ENCODE data around the gene TNS1. TPM values are rescaled to one million over a fixed set of nuclear protein-coding genes. Genes with fewer than 3 reads are reported as not detected.

The TNS1 gene
- total RNA-seq, 1 experiment from 2014 or later = 6.2 TPM

DNA sequence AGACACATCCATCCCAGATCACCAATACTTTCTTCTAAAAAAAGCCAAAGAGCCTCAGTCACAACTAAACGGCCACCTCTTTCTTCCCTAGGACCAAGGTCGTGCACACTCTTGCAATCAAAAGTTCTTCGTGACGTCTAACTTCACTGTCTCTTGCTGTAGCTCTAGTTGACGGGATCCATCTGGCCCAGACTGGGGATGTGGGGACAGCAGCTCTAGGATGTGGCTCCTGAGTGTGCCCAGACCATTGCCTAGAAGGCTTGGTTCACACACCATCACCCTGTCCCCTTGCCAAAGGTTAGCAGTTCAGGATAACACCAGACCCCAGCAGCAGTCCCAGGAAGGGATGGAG, 98.2 kb downstream of the TNS1 start (continued):
- TF ChIP-seq, protein P1, sequence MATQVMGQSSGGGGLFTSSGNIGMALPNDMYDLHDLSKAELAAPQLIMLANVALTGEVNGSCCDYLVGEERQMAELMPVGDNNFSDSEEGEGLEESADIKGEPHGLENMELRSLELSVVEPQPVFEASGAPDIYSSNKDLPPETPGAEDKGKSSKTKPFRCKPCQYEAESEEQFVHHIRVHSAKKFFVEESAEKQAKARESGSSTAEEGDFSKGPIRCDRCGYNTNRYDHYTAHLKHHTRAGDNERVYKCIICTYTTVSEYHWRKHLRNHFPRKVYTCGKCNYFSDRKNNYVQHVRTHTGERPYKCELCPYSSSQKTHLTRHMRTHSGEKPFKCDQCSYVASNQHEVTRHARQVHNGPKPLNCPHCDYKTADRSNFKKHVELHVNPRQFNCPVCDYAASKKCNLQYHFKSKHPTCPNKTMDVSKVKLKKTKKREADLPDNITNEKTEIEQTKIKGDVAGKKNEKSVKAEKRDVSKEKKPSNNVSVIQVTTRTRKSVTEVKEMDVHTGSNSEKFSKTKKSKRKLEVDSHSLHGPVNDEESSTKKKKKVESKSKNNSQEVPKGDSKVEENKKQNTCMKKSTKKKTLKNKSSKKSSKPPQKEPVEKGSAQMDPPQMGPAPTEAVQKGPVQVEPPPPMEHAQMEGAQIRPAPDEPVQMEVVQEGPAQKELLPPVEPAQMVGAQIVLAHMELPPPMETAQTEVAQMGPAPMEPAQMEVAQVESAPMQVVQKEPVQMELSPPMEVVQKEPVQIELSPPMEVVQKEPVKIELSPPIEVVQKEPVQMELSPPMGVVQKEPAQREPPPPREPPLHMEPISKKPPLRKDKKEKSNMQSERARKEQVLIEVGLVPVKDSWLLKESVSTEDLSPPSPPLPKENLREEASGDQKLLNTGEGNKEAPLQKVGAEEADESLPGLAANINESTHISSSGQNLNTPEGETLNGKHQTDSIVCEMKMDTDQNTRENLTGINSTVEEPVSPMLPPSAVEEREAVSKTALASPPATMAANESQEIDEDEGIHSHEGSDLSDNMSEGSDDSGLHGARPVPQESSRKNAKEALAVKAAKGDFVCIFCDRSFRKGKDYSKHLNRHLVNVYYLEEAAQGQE (IDR thresholded peaks at IDR 0.05; ENCODE audit: low read depth) = no peak
- TF ChIP-seq CBX3 (IDR thresholded peaks at IDR 0.05; ENCODE audit: low read depth) (no peak), EZH2 (IDR thresholded peaks at IDR 0.05) (no peak), FOSL1 (IDR thresholded peaks at IDR 0.05; ENCODE audit: low read depth) (no peak)

DNA sequence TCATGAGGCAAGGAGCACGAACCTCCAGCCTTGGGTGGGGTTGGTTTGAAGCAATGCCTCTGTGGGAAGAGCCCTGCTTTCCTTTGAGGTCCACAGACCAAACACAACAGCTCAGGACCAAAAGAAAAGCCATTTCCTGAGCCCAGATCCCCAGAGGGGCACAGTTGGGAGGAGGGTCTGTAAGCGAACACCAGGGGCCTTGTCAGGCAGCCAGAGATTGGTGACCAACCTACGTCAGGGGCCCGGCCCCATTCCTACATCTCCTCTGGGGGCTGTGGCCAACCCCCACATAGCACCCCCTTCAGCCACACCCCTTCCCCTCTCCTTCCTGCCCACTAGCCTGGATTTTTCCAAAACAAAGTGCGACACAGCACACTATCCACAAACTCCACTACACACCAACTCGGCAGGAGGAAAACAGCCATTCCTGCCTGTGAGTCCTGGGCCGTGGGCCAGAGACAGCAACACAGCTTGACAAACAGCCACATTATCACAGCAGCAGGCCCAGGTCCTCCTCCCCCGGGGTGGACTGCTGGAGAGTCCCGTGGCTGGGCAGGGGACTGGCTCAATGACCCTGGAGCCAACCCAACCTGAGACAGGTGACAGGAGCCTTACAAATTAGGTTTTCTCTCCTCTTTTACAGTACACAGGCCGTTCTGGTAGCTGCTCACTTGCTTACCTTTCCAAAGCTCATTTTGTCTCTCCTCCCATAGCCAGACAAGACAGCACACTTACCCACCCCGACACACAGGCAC, 98.8 kb downstream of the TNS1 start:
- Histone ChIP-seq H3K9ac (ENCODE audit: low read length) (no peak overlapping the region), H3K36me3 (ENCODE audit: control insufficient read depth in 1 of 2, insufficient read depth in 2 of 2, low read length in 2 of 2) (no peaks in the 10 kb centered on the region), H3K4me3 (replicated peaks in 1 of 2; ENCODE audit: low read depth in 1 of 2, low read length in 2 of 2) (no peak overlapping the region), H3K79me2 (ENCODE audit: insufficient read depth, low read length) (no peaks in the 10 kb centered on the region), H3K27me3 (ENCODE audit: insufficient read depth, low read length) (no peaks in the 10 kb centered on the region), H3K27ac (ENCODE audit: low read depth, low read length) (no peak overlapping the region), H3K4me2 (ENCODE audit: low read length) (no peak overlapping the region), H3K9me2 (ENCODE audit: insufficient read depth) (no peaks in the 10 kb centered on the region), H3K4me1 (ENCODE audit: control insufficient read depth in 1 of 2, insufficient read depth in 2 of 2, low read length in 2 of 2) (peaks cover 0 to 7% of the 10 kb centered on the region in 2 experiments; a peak in 1 of 4 replicates), H2AFZ (ENCODE audit: low read depth, low read length, poor library complexity, severe bottlenecking) (no peak overlapping the region), H3K9me3 (ENCODE audit: control insufficient read depth in 1 of 2, insufficient read depth in 1 of 2, low read depth in 1 of 2, low read length in 2 of 2) (no peaks in the 10 kb centered on the region), H4K20me1 (ENCODE audit: insufficient read depth) (no peaks in the 10 kb centered on the region)
- CTCF ChIA-PET = no interaction called here
- RAD21 ChIA-PET (ENCODE audit: low non-redundant PET in 1 of 2, low total read pairs in 2 of 2, uncharacterized antibody in 2 of 2, unreplicated experiment in 2 of 2) = no interaction called here
- DNase-seq (ENCODE audit: low read depth, low spot score) (no peak), ATAC-seq (no peak)
- intact Hi-C loops (cut with micrococcal nuclease) = no loop called here
- no peak for TF ChIP-seq FOSL1 (IDR thresholded peaks at IDR 0.05; ENCODE audit: low read depth)
- no peak for TF ChIP-seq SRF (IDR thresholded peaks at IDR 0.05; ENCODE audit: low read depth)
- no peak for TF ChIP-seq YY1 (IDR thresholded peaks at IDR 0.05; ENCODE audit: extremely low read depth, insufficient replicate concordance, low read depth, low read length)
- TF ChIP-seq CBX3 (IDR thresholded peaks at IDR 0.05; ENCODE audit: low read depth) = no peak
- TF ChIP-seq CEBPB (IDR thresholded peaks at IDR 0.05; ENCODE audit: low read depth) = no peak
- TF ChIP-seq POLR2A (IDR thresholded peaks at IDR 0.05; ENCODE audit: borderline replicate concordance, extremely low read depth, insufficient read depth, insufficient read length) = no peak
- no peak for TF ChIP-seq ZFX (IDR thresholded peaks at IDR 0.05)
- POLR2A ChIA-PET = no interaction called here
- no TSS peak for BruUV-seq (replicated peaks)

Measured in HCT116 (cell line).